Neuronal stem cell (in vitro differentiated cells): Measurements from ENCODE around the gene PSAPL1.

Experiments
- DNase-seq: peaks from one replicate; pipeline ENCODE4 v3.0.0-alpha.2; 2013; ENCODE audit warnings: low spot score
- H2AFZ ChIP-seq: one replicate; pipeline ENCODE4 v1.6.1; 2013; ENCODE audit warnings: mild to moderate bottlenecking, low read length, inconsistent platforms
- H2AK5ac ChIP-seq: 2 replicates; pipeline ENCODE4 v1.6.1; 2013; ENCODE audit warnings: low read depth, mild to moderate bottlenecking, inconsistent platforms, low read length, moderate library complexity, mixed read lengths
- H2BK120ac ChIP-seq: 2 replicates; pipeline ENCODE4 v1.6.1; 2013; ENCODE audit warnings: low read depth, mild to moderate bottlenecking, inconsistent platforms, low read length, moderate library complexity, mixed read lengths
- H2BK12ac ChIP-seq: one replicate; pipeline ENCODE4 v1.6.1; 2013; ENCODE audit warnings: low read length, inconsistent platforms
- H2BK15ac ChIP-seq: 2 replicates; pipeline ENCODE4 v1.6.1; 2013; ENCODE audit warnings: mild to moderate bottlenecking, low read length, inconsistent platforms, mixed read lengths
- H2BK5ac ChIP-seq: one replicate; pipeline ENCODE4 v1.6.1; 2013; ENCODE audit warnings: inconsistent platforms, mild to moderate bottlenecking, low read length, moderate library complexity
- H3K14ac ChIP-seq: one replicate; pipeline ENCODE4 v1.6.1; 2013; ENCODE audit warnings: low read length, inconsistent platforms
- H3K18ac ChIP-seq: 2 replicates; pipeline ENCODE4 v1.6.1; 2013; ENCODE audit warnings: low read length, inconsistent platforms
- H3K23ac ChIP-seq: 2 replicates; pipeline ENCODE4 v1.6.1; 2013; ENCODE audit warnings: low read depth, mild to moderate bottlenecking, mixed read lengths, low read length, inconsistent platforms; ENCODE audit not compliant: poor library complexity
- H3K27ac ChIP-seq: replicated peaks from 3 replicates; pipeline ENCODE4 v1.5.1; 2013; ENCODE audit warnings: low read length, inconsistent platforms
- H3K27me3 ChIP-seq, 3 experiments: 2 replicates each; pipeline ENCODE4 v1.6.1; 2013; ENCODE audit warnings: low read length in 3 of 3, mild to moderate bottlenecking in 2 of 3, inconsistent platforms in 1 of 3, low read depth in 1 of 3, mixed read lengths in 1 of 3, moderate library complexity in 1 of 3; ENCODE audit not compliant: control insufficient read depth in 3 of 3, insufficient read depth in 3 of 3
- H3K36me3 ChIP-seq, 2 donors: replicated peaks in 1 of 2; 2 replicates each; pipeline ENCODE4 v1.6.1; 2013; ENCODE audit warnings: low read length in 2 of 2; ENCODE audit not compliant: control insufficient read depth in 2 of 2, insufficient read depth in 2 of 2
- H3K4ac ChIP-seq: 2 replicates; pipeline ENCODE4 v1.6.1; 2013; ENCODE audit warnings: inconsistent platforms, mild to moderate bottlenecking, low read length, moderate library complexity
- H3K4me1 ChIP-seq, 2 donors: 1 replicate in 1 of 2; 2 replicates in 1 of 2; pipeline ENCODE4 v1.6.1; 2013; ENCODE audit warnings: low read length in 2 of 2, low read depth in 1 of 2; ENCODE audit not compliant: control insufficient read depth in 2 of 2, insufficient read depth in 1 of 2
- H3K4me2 ChIP-seq: one replicate; pipeline ENCODE4 v1.6.1; 2013; ENCODE audit warnings: mild to moderate bottlenecking, low read length, inconsistent platforms; ENCODE audit not compliant: insufficient read depth, poor library complexity, severe bottlenecking
- H3K4me3 ChIP-seq, 2 donors: 2 replicates each; pipeline ENCODE4 v1.5.1; 2013; ENCODE audit warnings: low read length in 2 of 2, mild to moderate bottlenecking in 2 of 2, inconsistent platforms in 1 of 2, moderate library complexity in 1 of 2
- H3K79me1 ChIP-seq: one replicate; pipeline ENCODE4 v1.6.1; 2013; ENCODE audit warnings: low read depth, mild to moderate bottlenecking, inconsistent platforms, low read length, moderate library complexity
- H3K9ac ChIP-seq: one replicate; pipeline ENCODE4 v1.6.1; 2013; ENCODE audit warnings: mild to moderate bottlenecking, low read depth, low read length, inconsistent platforms; ENCODE audit not compliant: poor library complexity
- H3K9me3 ChIP-seq, 2 donors: replicated peaks in 1 of 2; 2 replicates each; pipeline versions ENCODE3 to v1.6.1; 2013; ENCODE audit warnings: low read length in 2 of 2, mild to moderate bottlenecking in 2 of 2, inconsistent platforms in 1 of 2, low read depth in 1 of 2, mixed read lengths in 1 of 2, moderate library complexity in 1 of 2; ENCODE audit not compliant: control insufficient read depth in 2 of 2, insufficient read depth in 1 of 2
- H4K8ac ChIP-seq: one replicate; pipeline ENCODE4 v1.6.1; 2013; ENCODE audit warnings: low read depth, mild to moderate bottlenecking, inconsistent platforms, low read length, moderate library complexity
- H4K91ac ChIP-seq: one replicate; pipeline ENCODE4 v1.6.1; 2013; ENCODE audit warnings: low read length, low read depth, mild to moderate bottlenecking, inconsistent platforms; ENCODE audit not compliant: poor library complexity
- WGBS, 2 donors: extraction: QIAGEN DNeasy Blood & Tissue Kit; methylation state at CpG; one replicate each; pipeline ENCODE4 v1.1.7; 2013; ENCODE audit warnings: missing lambda C conversion rate in 2 of 2, mixed read lengths in 1 of 2; ENCODE audit not compliant: insufficient read length in 2 of 2, insufficient replicate concordance in 1 of 2; ENCODE audit errors: extremely low coverage in 2 of 2; 5-methylcytosine and 5-hydroxymethylcytosine counted together

The PSAPL1 gene

GRCh38 chr4:7425591-7426468, 8.9 kb downstream of the PSAPL1 start:
- Histone ChIP-seq H3K79me1 (peaks cover 2% of the 10 kb centered on the region), H3K9me3 (no peaks in the 10 kb centered on the region), H3K27me3 (no peaks in the 10 kb centered on the region), H3K14ac (no peak overlapping the region), H3K4me2 (no peak overlapping the region), H3K9ac (no peak overlapping the region), H2BK15ac (peak overlapping the region; percentile 52), H2AK5ac (peak overlapping the region; percentile 56), H2AFZ (no peak overlapping the region), H3K18ac (peak overlapping the region; percentile 36), H3K4me3 (no peak overlapping the region), H2BK12ac (no peak overlapping the region), H3K27ac (no peak overlapping the region), H3K4me1 (peaks cover 0 to 18% of the 10 kb centered on the region in 2 donors), H3K36me3 (no peaks in the 10 kb centered on the region), H2BK120ac (peak overlapping the region; percentile 30), H4K91ac (no peak overlapping the region), H3K23ac (no peak overlapping the region), H3K4ac (no peak overlapping the region), H4K8ac (no peak overlapping the region), H2BK5ac (no peak overlapping the region)
- WGBS, 2 donors = no CpG with 5 or more reads among the region's 28 CpGs
- no peak for DNase-seq

GRCh38 chr4:7425124-7425523, 9.6 kb downstream of the PSAPL1 start:
- H2AFZ ChIP-seq = no peak overlapping the region
- WGBS, 2 donors = no CpG with 5 or more reads among the region's 13 CpGs

GRCh38 chr4:7424553-7425111, 10.1 kb downstream of the PSAPL1 start:
- Histone ChIP-seq H3K9ac (peak overlapping the region; percentile 50), H2AK5ac (peak overlapping the region; percentile 82), H3K23ac (peak overlapping the region; percentile 43), H2BK12ac (peak overlapping the region; percentile 88), H3K14ac (no peak overlapping the region), H3K4ac (peak overlapping the region; percentile 91), H3K27me3 (no peaks in the 10 kb centered on the region), H2AFZ (no peak overlapping the region), H3K4me2 (no peak overlapping the region), H3K27ac (no peak overlapping the region), H3K79me1 (peaks cover 2% of the 10 kb centered on the region), H3K4me1 (peaks cover 0 to 12% of the 10 kb centered on the region in 2 donors), H3K9me3 (no peaks in the 10 kb centered on the region), H2BK5ac (no peak overlapping the region), H2BK120ac (no peak overlapping the region), H4K91ac (no peak overlapping the region), H3K36me3 (no peaks in the 10 kb centered on the region), H3K18ac (peak overlapping the region; percentile 59), H3K4me3 (no peak overlapping the region), H4K8ac (peak overlapping the region; percentile 78), H2BK15ac (peak overlapping the region; percentile 15)
- no peak for DNase-seq
- WGBS, 2 donors = no CpG with 5 or more reads among the region's 18 CpGs

More at GRCh38 chr4:7425124-7425523, 9.6 kb downstream of the PSAPL1 start:
- H2AK5ac ChIP-seq = peak overlapping the region; percentile 82
- H3K4me3 ChIP-seq = no peak overlapping the region
- H4K91ac ChIP-seq = no peak overlapping the region
- peaks cover 0 to 12% of the 10 kb centered on the region in 2 donors for H3K4me1 ChIP-seq
- H3K4me2 ChIP-seq = no peak overlapping the region
- H3K27ac ChIP-seq = no peak overlapping the region
- no peak overlapping the region for H2BK5ac ChIP-seq
- no peak overlapping the region for H2BK120ac ChIP-seq
- H3K9me3 ChIP-seq = no peaks in the 10 kb centered on the region
- peak overlapping the region; percentile 40 for H3K18ac ChIP-seq
- no peaks in the 10 kb centered on the region for H3K27me3 ChIP-seq
- H3K4ac ChIP-seq = no peak overlapping the region
- H3K79me1 ChIP-seq = peaks cover 2% of the 10 kb centered on the region
- H3K36me3 ChIP-seq = no peaks in the 10 kb centered on the region
- H3K23ac ChIP-seq = peak overlapping the region; percentile 43
- peak overlapping the region; percentile 78 for H4K8ac ChIP-seq
- no peak for DNase-seq
- H3K9ac ChIP-seq = no peak overlapping the region
- peak overlapping the region; percentile 15 for H2BK15ac ChIP-seq
- no peak overlapping the region for H3K14ac ChIP-seq
- H2BK12ac ChIP-seq = no peak overlapping the region
